SK-N-SH (cell line): ENCODE results near the gene CELSR3. TPM values are rescaled to one million over a fixed set of nuclear protein-coding genes. Genes with fewer than 3 reads are reported as not detected.

ENCODE experiments used
- CTCF ChIA-PET: fragments of 300-600, 350-600 bp; formaldehyde crosslinking; extraction: SDS; loops from one replicate; lab custom pipeline; 2021; lab: Yijun Ruan, JAX
- POLR2A ChIA-PET: fragments of 350-600 bp; sonication (Branson Sonifier 250); formaldehyde crosslinking; extraction: SDS; loops from one replicate; lab custom pipeline; 2020; ENCODE audit warnings: antibody characterized with exemption, inconsistent platforms; lab: Yijun Ruan, JAX
- DNase-seq: peaks from one replicate; pipeline ENCODE4 v3.0.0; 2012
- H2AFZ ChIP-seq: fragments of 200-600 bp; sonication (generic); 2 replicates; pipeline ENCODE4 v1.8.1; 2016; ENCODE audit warnings: antibody characterized with exemption, mild to moderate bottlenecking, low read depth
- H3F3A ChIP-seq: fragments of 200-600 bp; sonication (generic); replicated peaks from 2 replicates; pipeline ENCODE3; 2016; ENCODE audit warnings: antibody characterized with exemption, mild to moderate bottlenecking; ENCODE audit not compliant: insufficient read depth
- H3K27ac ChIP-seq, 2 experiments: fragments of 200-500 bp in 1 of 2; fragments of 200-600 bp in 1 of 2; sonication (Bioruptor generic) in 1 of 2; sonication (generic), shearing (Covaris generic) in 1 of 2; 2 replicates each; pipeline versions ENCODE4 v1.5.1 to v1.6.1; 2014 to 2016; ENCODE audit warnings: low read depth in 2 of 2, inconsistent platforms in 1 of 2, low read length in 1 of 2, mild to moderate bottlenecking in 1 of 2, mixed read lengths in 1 of 2
- H3K27me3 ChIP-seq: fragments of 200-600 bp; sonication (generic), shearing (Covaris generic); 2 replicates; pipeline ENCODE4 v1.6.1; 2016; ENCODE audit warnings: mixed run types; ENCODE audit not compliant: insufficient read depth
- H3K36me3 ChIP-seq, 2 experiments: fragments of 200-500 bp in 1 of 2; fragments of 200-600 bp in 1 of 2; sonication (Bioruptor generic) in 1 of 2; sonication (generic) in 1 of 2; replicated peaks in 1 of 2; 2 replicates each; pipeline versions ENCODE3 to v1.5.1; 2014 to 2016; ENCODE audit warnings: low read length in 1 of 2, mild to moderate bottlenecking in 1 of 2; ENCODE audit not compliant: insufficient read depth in 2 of 2, control insufficient read depth in 1 of 2
- H3K4me1 ChIP-seq, 2 experiments: fragments of 200-500 bp in 1 of 2; fragments of 200-600 bp in 1 of 2; sonication (Bioruptor generic) in 1 of 2; sonication (generic), shearing (Covaris generic) in 1 of 2; 2 replicates each; pipeline versions ENCODE4 v1.5.1 to v1.6.1; 2014 to 2016; ENCODE audit warnings: low read depth in 1 of 2, low read length in 1 of 2, mixed run types in 1 of 2; ENCODE audit not compliant: insufficient read depth in 2 of 2, control insufficient read depth in 1 of 2
- H3K4me2 ChIP-seq: fragments of 200-600 bp; sonication (generic), shearing (Covaris generic); 2 replicates; pipeline ENCODE4 v1.6.1; 2017; ENCODE audit warnings: mixed run types
- H3K4me3 ChIP-seq, 2 experiments: fragments of 200-500 bp in 1 of 2; fragments of 200-600 bp in 1 of 2; sonication (Bioruptor generic) in 1 of 2; sonication (generic), shearing (Covaris generic) in 1 of 2; 2 replicates each; pipeline versions ENCODE4 v1.5.1 to v1.8.1; 2014 to 2016; ENCODE audit warnings: low read depth in 2 of 2, inconsistent platforms in 1 of 2, low read length in 1 of 2, mild to moderate bottlenecking in 1 of 2, mixed read lengths in 1 of 2, moderate library complexity in 1 of 2
- H3K79me2 ChIP-seq: fragments of 200-600 bp; sonication (generic); 2 replicates; pipeline ENCODE4 v1.8.1; 2017; ENCODE audit warnings: mild to moderate bottlenecking; ENCODE audit not compliant: insufficient read depth
- H3K9ac ChIP-seq: fragments of 200-600 bp; sonication (generic); 2 replicates; pipeline ENCODE4 v1.6.1; 2017; ENCODE audit warnings: mixed run types
- H3K9me2 ChIP-seq: fragments of 200-600 bp; sonication (generic); 2 replicates; pipeline ENCODE4 v1.6.1; 2017; ENCODE audit warnings: mixed run types
- H3K9me3 ChIP-seq: fragments of 200-600 bp; sonication (generic); 2 replicates; pipeline ENCODE4 v1.6.1; 2017; ENCODE audit warnings: mixed run types, mild to moderate bottlenecking, moderate library complexity
- H4K20me1 ChIP-seq: fragments of 200-600 bp; sonication (generic); 2 replicates; pipeline ENCODE4 v1.6.1; 2017; ENCODE audit warnings: mild to moderate bottlenecking, mixed run types; ENCODE audit not compliant: insufficient read depth
- ELF1 ChIP-seq: IDR thresholded peaks from 2 replicates; pipeline ENCODE4 v1.4.0; 2012
- EZH2phosphoT487 ChIP-seq: fragments of 200-600 bp; sonication (generic); IDR thresholded peaks from 2 replicates; pipeline ENCODE4 v1.6.1; 2017; ENCODE audit warnings: low read depth, mixed run types, mild to moderate bottlenecking, antibody characterized with exemption, moderate library complexity, borderline replicate concordance
- FOSL2 ChIP-seq: IDR thresholded peaks from 2 replicates; pipeline ENCODE4 v1.4.0; 2012; ENCODE audit warnings: low read depth, mild to moderate bottlenecking, moderate library complexity, borderline replicate concordance
- FOXJ3 ChIP-seq: sonication (generic); formaldehyde crosslinking; IDR thresholded peaks from 2 replicates; pipeline ENCODE4 v1.5.1; 2020; ENCODE audit warnings: mild to moderate bottlenecking, missing genetic modification reagents
- GABPA ChIP-seq: IDR thresholded peaks from 2 replicates; pipeline ENCODE4 v1.4.0; 2012; ENCODE audit warnings: low read depth, mild to moderate bottlenecking
- GATA2 ChIP-seq: sonication (generic); formaldehyde crosslinking; IDR thresholded peaks from 2 replicates; pipeline ENCODE4 v1.5.0; 2020; ENCODE audit warnings: mild to moderate bottlenecking, missing genetic modification reagents
- JUND ChIP-seq: IDR thresholded peaks from 2 replicates; pipeline ENCODE4 v1.4.0; 2012
- MXI1 ChIP-seq: IDR thresholded peaks from 2 replicates; pipeline ENCODE4 v1.6.1; 2012; ENCODE audit warnings: mild to moderate bottlenecking, low read depth, low read length, improper control_type of control experiment
- NFIC ChIP-seq: IDR thresholded peaks from 2 replicates; pipeline ENCODE4 v1.4.0; 2012; ENCODE audit warnings: borderline replicate concordance
- PBX3 ChIP-seq: IDR thresholded peaks from 2 replicates; pipeline ENCODE4; 2012
- RAD21 ChIP-seq: IDR thresholded peaks from 2 replicates; pipeline ENCODE4 v1.6.1; 2012; ENCODE audit warnings: mild to moderate bottlenecking, low read length
- RCOR1 ChIP-seq: fragments of 150-350 bp; IDR thresholded peaks from 2 replicates; pipeline ENCODE4 v1.6.1; 2017; ENCODE audit warnings: antibody characterized with exemption, low read length
- RFX5 ChIP-seq: IDR thresholded peaks from 2 replicates; pipeline ENCODE4 v1.6.1; 2012; ENCODE audit warnings: mild to moderate bottlenecking, improper control_type of control experiment, low read length
- TCF12 ChIP-seq: IDR thresholded peaks from 2 replicates; pipeline ENCODE4 v1.4.0; 2012
- YY1 ChIP-seq: IDR thresholded peaks from 2 replicates; pipeline ENCODE4 v1.4.0; 2012; ENCODE audit warnings: low read depth, mild to moderate bottlenecking
- WGBS: methylation state at CpG from one replicate; pipeline ENCODE4 v1.1.6; 2017; ENCODE audit warnings: low lambda C conversion rate; 5-methylcytosine and 5-hydroxymethylcytosine counted together
- polyA plus RNA-seq, 3 experiments: library from polyadenylated mRNA; depleted of rRNA; stranded (reverse); fragments of >200 nt; gene quantifications; 2 replicates each; pipeline ENCODE4 v1.2.3, GENCODE V29; 2012
- TF ChIP-seq, protein P1 (sequence below): IDR thresholded peaks from 2 replicates; pipeline ENCODE4 v1.4.0; 2012; ENCODE audit warnings: low read depth, borderline replicate concordance
- TF ChIP-seq, protein P2 (sequence below): IDR thresholded peaks from 2 replicates; pipeline ENCODE4 v1.4.0; 2012; ENCODE audit warnings: low read depth, borderline replicate concordance

CELSR3 gene
- polyA plus RNA-seq, 1 of the 3 experiments (the other 2 are of a cell fraction), result 11.7 TPM

GRCh38 chr3:48692551-48692950 lies 29.9 kb upstream of the CELSR3 start:
- Histone ChIP-seq H3K9me3 (no peaks in the 10 kb centered on the region), H3K9ac (no peak overlapping the region), H3K4me3 (no peak overlapping the region), H3F3A (peaks cover 55% of the 10 kb centered on the region), H3K9me2 (no peaks in the 10 kb centered on the region), H2AFZ (no peak overlapping the region), H4K20me1 (peaks cover 84% of the 10 kb centered on the region), H3K79me2 (peaks cover 72% of the 10 kb centered on the region), H3K27ac (peak overlapping the region in 1 of 2 experiments; percentile 21; a peak in 1 of 4 replicates), H3K4me2 (no peak overlapping the region), H3K4me1 (peaks cover 18 to 24% of the 10 kb centered on the region in 2 experiments; a peak in 3 of 4 replicates), H3K27me3 (no peaks in the 10 kb centered on the region), H3K36me3 (peaks cover 53 to 73% of the 10 kb centered on the region in 2 experiments)
- ChIA-PET CTCF (interaction anchor here (1.1 to 1.2 kb wide), 2 partner anchors 9 to 28 kb away, joined by 3 to 4 read pairs; no protein-coding TSS in a partner anchor), POLR2A (no interaction called here)
- TF ChIP-seq RFX5, result no peak
- TF ChIP-seq RCOR1, result no peak
- TF ChIP-seq NFIC, result no peak
- no peak for TF ChIP-seq MXI1
- no peak for TF ChIP-seq EZH2phosphoT487
- no peak for TF ChIP-seq JUND
- no peak for TF ChIP-seq PBX3
- TF ChIP-seq YY1, result no peak
- no peak for DNase-seq

DNA sequence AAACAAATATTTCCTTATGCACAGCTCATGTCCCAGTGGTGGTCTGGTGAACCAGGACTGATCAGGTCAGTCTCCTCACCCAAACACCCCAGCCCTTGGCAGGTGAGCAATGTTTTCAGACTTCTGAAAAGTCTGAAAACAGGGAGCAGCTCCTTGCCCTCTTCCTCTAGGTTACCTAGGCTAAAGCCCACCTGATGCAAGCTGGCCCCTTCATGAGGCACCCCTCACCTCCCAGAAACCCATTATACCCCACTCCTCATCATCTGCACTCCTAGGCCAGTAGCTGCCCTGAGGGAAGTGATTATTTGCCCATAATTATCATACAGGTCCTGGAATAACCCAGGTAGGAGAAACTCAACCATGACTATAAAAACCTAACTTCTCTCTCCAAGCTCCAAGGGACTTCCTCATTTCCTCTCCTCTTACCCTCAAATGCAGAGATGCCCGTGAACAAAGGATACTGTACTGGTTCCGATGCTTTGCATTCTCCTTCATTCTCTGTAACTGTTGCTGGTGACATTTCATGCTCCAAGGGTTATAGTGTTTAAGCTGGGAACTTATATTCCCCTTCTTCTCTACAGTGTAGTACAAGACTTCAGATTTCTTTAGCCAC lies 28.3 kb upstream of the CELSR3 start:
- Histone ChIP-seq H3K27me3 (no peaks in the 10 kb centered on the region), H3K4me2 (no peak overlapping the region), H3K27ac (no peak overlapping the region), H3K9me3 (no peaks in the 10 kb centered on the region), H3K4me3 (no peak overlapping the region), H4K20me1 (peaks cover 77% of the 10 kb centered on the region), H3F3A (peaks cover 54% of the 10 kb centered on the region), H3K79me2 (peaks cover 56% of the 10 kb centered on the region), H3K4me1 (peaks cover 18 to 33% of the 10 kb centered on the region in 2 experiments; a peak in 3 of 4 replicates), H3K9ac (no peak overlapping the region), H2AFZ (no peak overlapping the region), H3K9me2 (no peaks in the 10 kb centered on the region), H3K36me3 (peaks cover 52 to 76% of the 10 kb centered on the region in 2 experiments)
- DNase-seq, result no peak
- TF ChIP-seq RCOR1 (no peak), MXI1 (no peak)
- 97% methylated on average over 2 of the region's 2 CpGs for WGBS
- POLR2A ChIA-PET, result interaction anchor here (1.1 kb wide), 1 partner anchor 14 kb away, joined by 4 read pairs; no protein-coding TSS in a partner anchor
- CTCF ChIA-PET, result interaction anchor here (1.1 to 1.2 kb wide), 2 partner anchors 48 to 75 kb away, joined by 3 read pairs; no protein-coding TSS in a partner anchor

GRCh38 chr3:48689384-48689783 lies 26.7 kb upstream of the CELSR3 start:
- WGBS, result 84% methylated on average over 5 of the region's 5 CpGs
- POLR2A ChIA-PET, result no interaction called here
- Histone ChIP-seq H3K36me3 (peaks cover 52 to 66% of the 10 kb centered on the region in 2 experiments), H3K9me3 (no peaks in the 10 kb centered on the region), H3K9ac (no peak overlapping the region), H3K79me2 (peaks cover 53% of the 10 kb centered on the region), H4K20me1 (peaks cover 63% of the 10 kb centered on the region), H3K4me1 (peaks cover 11 to 30% of the 10 kb centered on the region in 2 experiments; a peak in 3 of 4 replicates), H3K27me3 (no peaks in the 10 kb centered on the region), H3K4me3 (no peak overlapping the region), H3K27ac (no peak overlapping the region; a peak in 1 of 4 replicates), H3F3A (peaks cover 45% of the 10 kb centered on the region), H3K9me2 (no peaks in the 10 kb centered on the region), H2AFZ (no peak overlapping the region), H3K4me2 (no peak overlapping the region)
- no peak for DNase-seq
- CTCF ChIA-PET, result interaction anchor here (1.1 kb wide), 1 partner anchor 76 kb away, joined by 3 read pairs; no protein-coding TSS in a partner anchor
- TF ChIP-seq PBX3, result no peak
- TF ChIP-seq, protein P1, sequence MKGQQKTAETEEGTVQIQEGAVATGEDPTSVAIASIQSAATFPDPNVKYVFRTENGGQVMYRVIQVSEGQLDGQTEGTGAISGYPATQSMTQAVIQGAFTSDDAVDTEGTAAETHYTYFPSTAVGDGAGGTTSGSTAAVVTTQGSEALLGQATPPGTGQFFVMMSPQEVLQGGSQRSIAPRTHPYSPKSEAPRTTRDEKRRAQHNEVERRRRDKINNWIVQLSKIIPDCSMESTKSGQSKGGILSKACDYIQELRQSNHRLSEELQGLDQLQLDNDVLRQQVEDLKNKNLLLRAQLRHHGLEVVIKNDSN, result no peak
- no peak for TF ChIP-seq TCF12
- no peak for TF ChIP-seq GATA2 (CRISPR knock-in tag)
- no peak for TF ChIP-seq GABPA
- TF ChIP-seq FOXJ3, result no peak
- TF ChIP-seq ELF1, result no peak
- TF ChIP-seq EZH2phosphoT487, result no peak
- TF ChIP-seq MXI1, result no peak
- TF ChIP-seq, protein P2, sequence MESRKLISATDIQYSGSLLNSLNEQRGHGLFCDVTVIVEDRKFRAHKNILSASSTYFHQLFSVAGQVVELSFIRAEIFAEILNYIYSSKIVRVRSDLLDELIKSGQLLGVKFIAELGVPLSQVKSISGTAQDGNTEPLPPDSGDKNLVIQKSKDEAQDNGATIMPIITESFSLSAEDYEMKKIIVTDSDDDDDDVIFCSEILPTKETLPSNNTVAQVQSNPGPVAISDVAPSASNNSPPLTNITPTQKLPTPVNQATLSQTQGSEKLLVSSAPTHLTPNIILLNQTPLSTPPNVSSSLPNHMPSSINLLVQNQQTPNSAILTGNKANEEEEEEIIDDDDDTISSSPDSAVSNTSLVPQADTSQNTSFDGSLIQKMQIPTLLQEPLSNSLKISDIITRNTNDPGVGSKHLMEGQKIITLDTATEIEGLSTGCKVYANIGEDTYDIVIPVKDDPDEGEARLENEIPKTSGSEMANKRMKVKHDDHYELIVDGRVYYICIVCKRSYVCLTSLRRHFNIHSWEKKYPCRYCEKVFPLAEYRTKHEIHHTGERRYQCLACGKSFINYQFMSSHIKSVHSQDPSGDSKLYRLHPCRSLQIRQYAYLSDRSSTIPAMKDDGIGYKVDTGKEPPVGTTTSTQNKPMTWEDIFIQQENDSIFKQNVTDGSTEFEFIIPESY, result no peak
- no peak for TF ChIP-seq RAD21
- no peak for TF ChIP-seq FOSL2
